Mesenchymal stem cell (in vitro differentiated cells and primary cell): ENCODE measurements around the gene POU4F3.

Experiments used
- DNase-seq: peaks from one replicate; pipeline ENCODE4 v3.0.0-alpha.2; 2013
- H2AFZ ChIP-seq: one replicate; pipeline ENCODE4 v1.6.1; 2013; ENCODE audit warnings: low read depth, mild to moderate bottlenecking, control low read depth, inconsistent platforms, low read length, moderate library complexity
- H2AK5ac ChIP-seq: 2 replicates; pipeline ENCODE4 v1.6.1; 2013; ENCODE audit warnings: low read length, moderate library complexity, mild to moderate bottlenecking, inconsistent platforms; ENCODE audit not compliant: severe bottlenecking
- H2BK120ac ChIP-seq: one replicate; pipeline ENCODE4 v1.6.1; 2013; ENCODE audit warnings: low read depth, mild to moderate bottlenecking, inconsistent platforms, low read length, moderate library complexity
- H2BK12ac ChIP-seq, 2 experiments: one replicate each; pipeline ENCODE4 v1.6.1; 2013; ENCODE audit warnings: inconsistent platforms in 2 of 2, low read length in 2 of 2, mild to moderate bottlenecking in 2 of 2, moderate library complexity in 2 of 2, control low read depth in 1 of 2
- H2BK15ac ChIP-seq: one replicate; pipeline ENCODE4 v1.6.1; 2013; ENCODE audit warnings: mild to moderate bottlenecking, low read depth, inconsistent platforms; ENCODE audit not compliant: poor library complexity, severe bottlenecking
- H2BK5ac ChIP-seq: 2 replicates; pipeline ENCODE4 v1.6.1; 2013; ENCODE audit warnings: low read depth, mild to moderate bottlenecking, low read length, control low read depth, inconsistent platforms; ENCODE audit not compliant: poor library complexity, severe bottlenecking
- H3K14ac ChIP-seq, 2 experiments: one replicate each; pipeline ENCODE4 v1.6.1; 2013; ENCODE audit warnings: inconsistent platforms in 2 of 2, low read length in 2 of 2, control low read depth in 1 of 2, mild to moderate bottlenecking in 1 of 2, moderate library complexity in 1 of 2
- H3K18ac ChIP-seq, 2 experiments: one replicate each; pipeline ENCODE4 v1.6.1; 2013; ENCODE audit warnings: inconsistent platforms in 2 of 2, low read length in 2 of 2, control low read depth in 1 of 2, low read depth in 1 of 2, mild to moderate bottlenecking in 1 of 2
- H3K23ac ChIP-seq, 2 experiments: one replicate each; pipeline ENCODE4 v1.6.1; 2013; ENCODE audit warnings: inconsistent platforms in 2 of 2, low read length in 2 of 2, mild to moderate bottlenecking in 2 of 2, moderate library complexity in 2 of 2, control low read depth in 1 of 2
- H3K27ac ChIP-seq: 2 replicates; pipeline ENCODE4 v1.5.1; 2013; ENCODE audit warnings: mild to moderate bottlenecking, moderate library complexity, low read length, control low read depth, inconsistent platforms; ENCODE audit not compliant: poor library complexity, severe bottlenecking
- H3K27me3 ChIP-seq, 2 experiments: 2 replicates each; pipeline versions ENCODE4 v1.6.1 to v1.7.0; 2013; ENCODE audit warnings: low read length in 2 of 2, mild to moderate bottlenecking in 2 of 2, moderate library complexity in 2 of 2, control low read depth in 1 of 2, inconsistent platforms in 1 of 2; ENCODE audit not compliant: control insufficient read depth in 1 of 2, insufficient read depth in 1 of 2
- H3K36me3 ChIP-seq, 2 experiments: 2 replicates each; pipeline versions ENCODE4 v1.6.1 to v1.7.0; 2013; ENCODE audit warnings: low read length in 2 of 2, control low read depth in 1 of 2, inconsistent platforms in 1 of 2, low read depth in 1 of 2, mild to moderate bottlenecking in 1 of 2; ENCODE audit not compliant: insufficient read depth in 2 of 2, control insufficient read depth in 1 of 2
- H3K4ac ChIP-seq, 2 experiments: one replicate each; pipeline ENCODE4 v1.6.1; 2013; ENCODE audit warnings: inconsistent platforms in 2 of 2, low read length in 2 of 2, mild to moderate bottlenecking in 2 of 2, moderate library complexity in 2 of 2, control low read depth in 1 of 2, low read depth in 1 of 2
- H3K4me1 ChIP-seq: 2 replicates; pipeline ENCODE4 v1.6.1; 2013; ENCODE audit warnings: low read depth, low read length, control low read depth; ENCODE audit not compliant: control insufficient read depth, insufficient read depth
- H3K4me2 ChIP-seq: 2 replicates; pipeline ENCODE4 v1.6.1; 2013; ENCODE audit warnings: low read length, mild to moderate bottlenecking, inconsistent platforms; ENCODE audit not compliant: poor library complexity, severe bottlenecking
- H3K4me3 ChIP-seq, 2 experiments: 2 replicates each; pipeline versions ENCODE4 v1.5.1 to v1.7.0; 2013; ENCODE audit warnings: low read length in 2 of 2, mild to moderate bottlenecking in 2 of 2, control low read depth in 1 of 2, low read depth in 1 of 2; ENCODE audit not compliant: insufficient read depth in 1 of 2
- H3K79me1 ChIP-seq: replicated peaks from 2 replicates; pipeline ENCODE4 v1.6.1; 2013; ENCODE audit warnings: mild to moderate bottlenecking, control low read depth, low read length, inconsistent platforms; ENCODE audit not compliant: poor library complexity, severe bottlenecking
- H3K9ac ChIP-seq: 2 replicates; pipeline ENCODE4 v1.7.0; 2013; ENCODE audit warnings: mild to moderate bottlenecking, low read length, moderate library complexity
- H3K9me3 ChIP-seq: 2 replicates; pipeline ENCODE4 v1.7.0; 2013; ENCODE audit warnings: mild to moderate bottlenecking, low read length; ENCODE audit not compliant: control insufficient read depth
- H4K8ac ChIP-seq: one replicate; pipeline ENCODE4 v1.6.1; 2013; ENCODE audit warnings: inconsistent platforms, mild to moderate bottlenecking, low read length, moderate library complexity
- H4K91ac ChIP-seq: one replicate; pipeline ENCODE4 v1.6.1; 2013; ENCODE audit warnings: mild to moderate bottlenecking, low read length, inconsistent platforms
- WGBS: methylation state at CpG from one replicate; pipeline ENCODE4 v1.1.7; 2013; ENCODE audit warnings: mixed read lengths; 5-methylcytosine and 5-hydroxymethylcytosine counted together

POU4F3 gene

DNA sequence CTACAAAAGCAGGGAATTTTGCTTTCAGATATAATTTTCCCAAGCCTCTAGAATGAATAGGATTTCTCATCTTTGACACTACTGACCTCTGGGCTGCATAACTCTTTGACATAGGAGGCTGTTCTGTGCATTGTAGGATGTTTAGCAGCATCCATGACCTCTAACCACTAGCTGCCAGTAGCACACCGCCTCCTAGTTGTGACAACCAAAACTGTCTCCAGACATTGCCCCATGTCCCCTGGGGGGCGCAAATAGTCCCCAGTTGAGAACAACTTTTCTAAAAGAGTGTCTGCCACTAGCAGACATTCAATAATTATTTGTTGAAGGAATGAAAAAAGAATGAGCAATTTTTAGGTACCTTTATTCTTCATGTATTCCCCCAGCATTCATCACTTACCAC lies 51.8 kb downstream of the POU4F3 start:
- no peak overlapping the region for H4K8ac ChIP-seq
- no peak overlapping the region for H2BK5ac ChIP-seq
- H2BK120ac ChIP-seq: no peak overlapping the region
- DNase-seq: no peak
- H3K9me3 ChIP-seq: no peaks in the 10 kb centered on the region
- H3K27ac ChIP-seq: no peak overlapping the region
- H3K23ac ChIP-seq: no peak overlapping the region
- peaks cover 54 to 59% of the 10 kb centered on the region in 2 experiments for H3K27me3 ChIP-seq
- no peak overlapping the region for H3K4me3 ChIP-seq
- no peak overlapping the region for H4K91ac ChIP-seq
- H2BK15ac ChIP-seq: no peak overlapping the region
- H3K79me1 ChIP-seq: no peaks in the 10 kb centered on the region
- H3K14ac ChIP-seq: no peak overlapping the region
- no peak overlapping the region for H3K9ac ChIP-seq
- no peak overlapping the region for H2AK5ac ChIP-seq
- no peak overlapping the region for H3K4ac ChIP-seq
- WGBS: no CpG with 5 or more reads among the region's 2 CpGs
- H2BK12ac ChIP-seq: no peak overlapping the region
- no peak overlapping the region for H2AFZ ChIP-seq
- H3K4me2 ChIP-seq: no peak overlapping the region
- H3K18ac ChIP-seq: no peak overlapping the region
- H3K4me1 ChIP-seq: no peaks in the 10 kb centered on the region
- H3K36me3 ChIP-seq: no peaks in the 10 kb centered on the region
